Measurements from ENCODE around the gene BLTP3A. TPM values are rescaled to one million over a fixed set of nuclear protein-coding genes. Genes with fewer than 3 reads are reported as not detected.
"Not testable (repeated sequence)": the region's sequence is repeated elsewhere in the genome, so short reads cannot be mapped to it uniquely, and the experiment has no call there.

The BLTP3A gene
- total RNA-seq, 2 donors from 2014 or later = 17.7 to 22.6 TPM

DNA sequence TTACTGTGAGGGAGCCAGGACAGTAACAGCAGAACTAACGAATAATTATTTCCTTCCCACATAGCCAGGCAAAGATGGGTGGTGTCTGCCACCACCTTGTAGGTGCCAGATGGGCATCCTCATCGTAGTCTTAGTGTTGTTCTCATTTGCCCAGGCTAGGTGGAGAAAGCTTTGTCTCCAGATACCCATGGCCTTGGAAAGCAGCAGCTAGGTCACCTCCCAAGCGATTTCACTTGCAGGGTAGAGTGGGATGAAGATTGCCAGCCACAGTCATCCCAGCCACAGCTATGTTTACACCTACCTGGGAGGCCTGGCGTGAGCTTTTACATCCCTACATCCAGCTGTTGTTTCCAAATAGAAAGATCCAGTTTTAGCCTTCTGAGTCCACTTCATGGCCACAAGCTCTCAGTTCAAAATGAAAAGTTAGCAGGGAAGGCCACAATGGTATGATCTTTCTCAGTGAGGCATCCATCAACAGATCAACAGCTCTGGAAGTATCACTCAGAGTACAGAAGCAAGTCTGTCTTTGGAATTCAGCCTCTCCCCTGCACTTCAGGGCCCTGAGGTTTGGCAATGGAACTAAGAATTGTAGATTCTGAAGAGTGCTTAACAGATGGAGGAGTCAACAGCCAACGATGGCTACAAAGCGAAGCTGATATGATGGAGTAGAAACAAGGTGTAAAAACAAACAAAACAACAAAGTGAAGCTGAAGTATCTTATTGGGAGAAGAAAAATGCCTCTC is 45.6 kb upstream of the BLTP3A start:
- H3K27me3 ChIP-seq = no peaks in the 10 kb centered on the region
- H3K4me3 ChIP-seq = no peak overlapping the region
- no peak overlapping the region for H3K27ac ChIP-seq
- no peaks in the 10 kb centered on the region for H3K9me3 ChIP-seq
- DNase-seq (ENCODE audit: low spot score) = no peak
- H3K36me3 ChIP-seq = no peaks in the 10 kb centered on the region
- no peak for TF ChIP-seq CTCF (IDR thresholded peaks at IDR 0.05)
- H3K4me1 ChIP-seq = no peaks in the 10 kb centered on the region

- Histone ChIP-seq H3K27me3 (no peaks in the 10 kb centered on the region), H3K4me3 (no peak overlapping the region), H3K4me1 (no peaks in the 10 kb centered on the region), H3K36me3 (no peaks in the 10 kb centered on the region), H3K27ac (no peak overlapping the region), H3K9me3 (no peaks in the 10 kb centered on the region)
- TF ChIP-seq CTCF (IDR thresholded peaks at IDR 0.05) = no peak
- no peak for DNase-seq (ENCODE audit: low spot score)
These were observed 43.1 kb upstream of the BLTP3A start for GRCh38 chr6:34748757-34749156.

GRCh38 chr6:34756513-34756856 is 35.4 kb upstream of the BLTP3A start:
- Histone ChIP-seq H3K4me1 (peaks cover 0 to 15% of the 10 kb centered on the region in 2 donors), H3K27ac (peak overlapping the region; percentile 90 to 94)
- DNase-seq (ENCODE audit: low spot score) = not testable (repeated sequence)

GRCh38 chr6:34757687-34758274 is 34.1 kb upstream of the BLTP3A start:
- Histone ChIP-seq H3K9me3 (no peaks in the 10 kb centered on the region), H3K4me1 (peaks cover 0 to 15% of the 10 kb centered on the region in 2 donors)

More at GRCh38 chr6:34756513-34756856, 35.4 kb upstream of the BLTP3A start:
- TF ChIP-seq CTCF (IDR thresholded peaks at IDR 0.05) = peak in 1 of 2 donors; percentile 42
- not testable (repeated sequence) for H3K9me3 ChIP-seq, H3K36me3 ChIP-seq, H3K27me3 ChIP-seq
- H3K4me3 ChIP-seq = peak overlapping the region; percentile 66 to 73

GRCh38 chr6:34760108-34760507 is 31.8 kb upstream of the BLTP3A start:
- DNase-seq (ENCODE audit: low spot score) = peak; percentile 50
- Histone ChIP-seq H3K36me3 (peaks cover 21% of the 10 kb centered on the region), H3K9me3 (no peaks in the 10 kb centered on the region), H3K27ac (peak overlapping the region; percentile 65 to 89), H3K27me3 (no peaks in the 10 kb centered on the region), H3K4me3 (no peak overlapping the region), H3K4me1 (peaks cover 0 to 15% of the 10 kb centered on the region in 2 donors)
- TF ChIP-seq CTCF (IDR thresholded peaks at IDR 0.05) = no peak

More at GRCh38 chr6:34757687-34758274, 34.1 kb upstream of the BLTP3A start:
- Histone ChIP-seq H3K27ac (peak overlapping the region; percentile 90 to 94), H3K36me3 (peaks cover 4% of the 10 kb centered on the region), H3K4me3 (peak overlapping the region; percentile 66 to 73), H3K27me3 (no peaks in the 10 kb centered on the region)
- no peak for TF ChIP-seq CTCF (IDR thresholded peaks at IDR 0.05)
- no peak for DNase-seq (ENCODE audit: low spot score)

- H3K9me3 ChIP-seq; H3K4me3 ChIP-seq; DNase-seq (ENCODE audit: low spot score); H3K27me3 ChIP-seq; H3K4me1 ChIP-seq: not testable (repeated sequence)
- Histone ChIP-seq H3K36me3 (peaks cover 37% of the 10 kb centered on the region), H3K27ac (peak overlapping the region; percentile 65 to 89)
These were observed 30.2 kb upstream of the BLTP3A start for GRCh38 chr6:34761681-34762080.
